A549 treated with dexamethasone at 1 μM for 4 hours (cell line): ENCODE results near the gene ATP1B4. TPM values are rescaled to one million over a fixed set of nuclear protein-coding genes. Genes with fewer than 3 reads are reported as not detected.

Experiments used
- total RNA-seq: library from RNA; stranded (reverse); fragments of 200-300 nt; extraction: Qiagen RNA extraction; gene quantifications from 5 replicates; pipeline ENCODE4 v1.2.3, GENCODE V29; 2022

ATP1B4 gene
- total RNA-seq: 0.02 to 0.05 TPM in 2 of 5 replicates, not detected in the others

DNA sequence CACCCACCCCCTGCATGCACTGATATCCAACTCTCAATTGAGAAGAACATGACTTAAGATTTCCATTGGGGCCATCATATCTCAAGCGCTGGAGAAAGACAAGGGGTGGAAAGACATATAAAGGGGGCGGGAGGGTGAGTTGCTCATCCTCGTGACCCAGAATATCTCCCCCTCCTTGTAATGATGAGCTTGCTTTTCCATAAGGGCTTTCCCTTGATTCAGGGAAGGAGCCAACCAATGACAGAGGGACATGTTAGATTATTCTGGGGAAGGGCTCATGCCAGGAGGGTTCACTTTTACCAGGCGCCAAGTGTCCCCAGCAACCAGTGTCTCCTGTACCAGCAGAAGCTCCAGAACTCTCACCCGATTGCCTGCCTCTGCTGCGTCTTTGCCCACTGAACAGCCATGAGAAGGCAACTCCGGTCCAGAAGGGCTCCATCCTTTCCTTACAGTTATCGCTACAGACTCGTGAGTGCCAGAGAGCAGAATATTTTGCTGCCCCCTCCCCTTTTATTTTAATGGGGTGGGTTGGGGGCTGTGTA lies at the start of gene ATP1B4:
Gene ATP1B4 (plus strand): TSS at position 326 of the 542 bp plus-strand sequence. CDS start 80 bp downstream, at position 406.

Other genes with a start within 250 kb of the ATP1B4 start
- not detected in 5 replicates for gene RHOXF1, start 246.2 kb upstream of the ATP1B4 start, total RNA-seq
- gene RHOXF2, start 203.5 kb upstream of the ATP1B4 start, total RNA-seq: not detected in 5 replicates
- gene ZBTB33, start 111.3 kb upstream of the ATP1B4 start, total RNA-seq: 9.0 to 14.5 TPM (median 12.3 TPM) in 5 replicates
- 0.33 to 1.1 TPM (median 0.61 TPM) in 5 replicates for gene TMEM255A, start 50.6 kb upstream of the ATP1B4 start, total RNA-seq
- gene LAMP2, start 107.2 kb downstream of the ATP1B4 start, total RNA-seq: 82.1 to 113 TPM (median 101 TPM) in 5 replicates
- gene CUL4B, start 198.9 kb downstream of the ATP1B4 start, total RNA-seq: 37.8 to 53.8 TPM (median 48.5 TPM) in 5 replicates
- gene MCTS1, start 242.0 kb downstream of the ATP1B4 start, total RNA-seq: 82.8 to 104 TPM (median 90.7 TPM) in 5 replicates